OCI-LY1 (cell line): ENCODE results near the gene RPE65.

Source experiments
- H2AFZ ChIP-seq: fragments of 200-600 bp; sonication (generic), shearing (Covaris generic); 2 replicates; pipeline ENCODE4 v1.6.0; 2014; ENCODE audit warnings: antibody characterized with exemption, mild to moderate bottlenecking, low read length
- H3F3A ChIP-seq: fragments of 200-600 bp; sonication (generic), shearing (Covaris generic); 2 replicates; pipeline ENCODE4 v1.6.0; 2014; ENCODE audit warnings: mild to moderate bottlenecking, antibody characterized with exemption, low read length, moderate library complexity; ENCODE audit not compliant: insufficient read depth
- H3K27ac ChIP-seq: fragments of 200-600 bp; sonication (generic); 2 replicates; pipeline ENCODE4 v1.5.1; 2014; ENCODE audit warnings: low read length, mixed run types, mild to moderate bottlenecking, low read depth; ENCODE audit not compliant: poor library complexity, severe bottlenecking
- H3K27me3 ChIP-seq: fragments of 200-600 bp; sonication (generic); 2 replicates; pipeline ENCODE4 v1.6.0; 2014; ENCODE audit warnings: antibody characterized with exemption, mild to moderate bottlenecking, low read length, moderate library complexity; ENCODE audit not compliant: insufficient read depth
- H3K36me3 ChIP-seq: fragments of 200-600 bp; sonication (generic); 2 replicates; pipeline ENCODE4 v1.6.1; 2014; ENCODE audit warnings: mild to moderate bottlenecking, antibody characterized with exemption, low read length, moderate library complexity, mixed read lengths; ENCODE audit not compliant: insufficient read depth
- H3K4me1 ChIP-seq: fragments of 200-600 bp; sonication (generic); 2 replicates; pipeline ENCODE4 v1.5.1; 2014; ENCODE audit warnings: mild to moderate bottlenecking, low read length, moderate library complexity; ENCODE audit not compliant: insufficient read depth, severe bottlenecking
- H3K4me2 ChIP-seq: fragments of 200-600 bp; sonication (generic), shearing (Covaris generic); 2 replicates; pipeline ENCODE4 v1.6.1; 2014; ENCODE audit warnings: low read length
- H3K4me3 ChIP-seq: fragments of 200-600 bp; sonication (generic); 2 replicates; pipeline ENCODE4 v1.5.1; 2014; ENCODE audit warnings: low read length, low read depth, mild to moderate bottlenecking, mixed read lengths; ENCODE audit not compliant: poor library complexity, severe bottlenecking
- H3K79me2 ChIP-seq: fragments of 200-600 bp; shearing (Covaris generic); 2 replicates; pipeline ENCODE4 v1.6.1; 2016; ENCODE audit warnings: mixed run types, low read length, mixed read lengths; ENCODE audit not compliant: insufficient read depth
- H3K9ac ChIP-seq: fragments of 200-600 bp; sonication (generic), shearing (Covaris generic); 2 replicates; pipeline ENCODE4 v1.6.1; 2014; ENCODE audit warnings: mild to moderate bottlenecking, low read length, mixed read lengths
- H3K9me2 ChIP-seq: fragments of 200-600 bp; sonication (generic), shearing (Covaris generic); 2 replicates; pipeline ENCODE4 v1.6.1; 2014; ENCODE audit warnings: low read depth, mild to moderate bottlenecking, low read length, mixed read lengths
- H3K9me3 ChIP-seq: fragments of 200-600 bp; shearing (Covaris generic); 2 replicates; pipeline ENCODE4 v1.6.1; 2014; ENCODE audit warnings: low read length, mixed read lengths
- H4K20me1 ChIP-seq: fragments of 200-600 bp; sonication (generic), shearing (Covaris generic); 2 replicates; pipeline ENCODE4 v1.6.0; 2016; ENCODE audit warnings: mild to moderate bottlenecking, low read length; ENCODE audit not compliant: insufficient read depth
- CTCF ChIP-seq: fragments of 200-600 bp; sonication (generic), shearing (Covaris generic); IDR thresholded peaks from 2 replicates; pipeline ENCODE4 v1.5.1; 2017; ENCODE audit warnings: mild to moderate bottlenecking, antibody characterized with exemption, low read length, moderate library complexity, mixed read lengths
- EZH2 ChIP-seq: fragments of 200-600 bp; sonication (generic), shearing (Covaris generic); IDR thresholded peaks from 2 replicates; pipeline ENCODE4 v1.8.0; 2017; ENCODE audit warnings: borderline replicate concordance, mixed run types, mild to moderate bottlenecking, antibody characterized with exemption, low read length, moderate library complexity, mixed read lengths

RPE65 gene

GRCh38 chr1:68431076-68431475 lies 18.7 kb downstream of the RPE65 start:
- no peak overlapping the region for H2AFZ ChIP-seq

GRCh38 chr1:68429233-68429808 lies 20.4 kb downstream of the RPE65 start:
- Histone ChIP-seq H3K9me2 (no peaks in the 10 kb centered on the region), H4K20me1 (no peaks in the 10 kb centered on the region), H3K4me3 (no peak overlapping the region), H3F3A (no peaks in the 10 kb centered on the region), H3K4me2 (no peak overlapping the region), H3K27ac (no peak overlapping the region), H2AFZ (no peak overlapping the region), H3K27me3 (no peaks in the 10 kb centered on the region), H3K36me3 (no peaks in the 10 kb centered on the region), H3K4me1 (no peaks in the 10 kb centered on the region), H3K9me3 (no peaks in the 10 kb centered on the region), H3K9ac (no peak overlapping the region), H3K79me2 (no peaks in the 10 kb centered on the region)
- no peak for TF ChIP-seq CTCF
- no peak for TF ChIP-seq EZH2

More at GRCh38 chr1:68431076-68431475, 18.7 kb downstream of the RPE65 start:
- Histone ChIP-seq H3K4me2 (no peak overlapping the region), H3K4me3 (no peak overlapping the region), H3K9me2 (no peaks in the 10 kb centered on the region), H3K9me3 (no peaks in the 10 kb centered on the region), H3K9ac (no peak overlapping the region), H3F3A (no peaks in the 10 kb centered on the region), H3K27me3 (no peaks in the 10 kb centered on the region), H3K4me1 (no peaks in the 10 kb centered on the region), H4K20me1 (no peaks in the 10 kb centered on the region), H3K27ac (no peak overlapping the region), H3K79me2 (no peaks in the 10 kb centered on the region), H3K36me3 (no peaks in the 10 kb centered on the region)
- no peak for TF ChIP-seq EZH2
- no peak for TF ChIP-seq CTCF

GRCh38 chr1:68426594-68426993 lies 23.2 kb downstream of the RPE65 start:
- H3K36me3 ChIP-seq, result no peaks in the 10 kb centered on the region
- H3K27ac ChIP-seq, result no peak overlapping the region
- no peak for TF ChIP-seq EZH2
- no peak for TF ChIP-seq CTCF
- H3K9me3 ChIP-seq, result no peaks in the 10 kb centered on the region
- H4K20me1 ChIP-seq, result no peaks in the 10 kb centered on the region
- H3F3A ChIP-seq, result no peaks in the 10 kb centered on the region
- no peak overlapping the region for H3K4me2 ChIP-seq
- H3K9ac ChIP-seq, result no peak overlapping the region
- H3K27me3 ChIP-seq, result no peaks in the 10 kb centered on the region
- H2AFZ ChIP-seq, result no peak overlapping the region
- no peaks in the 10 kb centered on the region for H3K9me2 ChIP-seq
- no peaks in the 10 kb centered on the region for H3K4me1 ChIP-seq
- no peak overlapping the region for H3K4me3 ChIP-seq
- H3K79me2 ChIP-seq, result no peaks in the 10 kb centered on the region
